IMR-90 (cell line): ENCODE measurements around the gene EIF4E1B.

Source experiments
- CEBPB ChIP-seq: IDR thresholded peaks from 2 replicates; pipeline ENCODE4 v1.6.1; 2012; ENCODE audit warnings: low read depth, low read length, improper control_type of control experiment
- CTCF ChIP-seq: conservative IDR thresholded peaks from 2 replicates; pipeline ENCODE4 v1.5.1; 2012; ENCODE audit warnings: mild to moderate bottlenecking, low read depth, low read length, improper control_type of control experiment
- MAZ ChIP-seq: IDR thresholded peaks from 2 replicates; pipeline ENCODE4 v1.6.1; 2012; ENCODE audit warnings: low read depth, mild to moderate bottlenecking, low read length, improper control_type of control experiment, moderate library complexity, borderline replicate concordance
- POLR2A ChIP-seq: IDR thresholded peaks from 2 replicates; pipeline ENCODE4 v1.6.1; 2012; ENCODE audit warnings: mild to moderate bottlenecking, low read depth, low read length
- RAD21 ChIP-seq: IDR thresholded peaks from 2 replicates; pipeline ENCODE4 v1.6.1; 2012; ENCODE audit warnings: low read length, improper control_type of control experiment
- RCOR1 ChIP-seq: IDR thresholded peaks from 2 replicates; pipeline ENCODE4 v1.6.1; 2012; ENCODE audit warnings: mild to moderate bottlenecking, low read length, improper control_type of control experiment; ENCODE audit not compliant: insufficient replicate concordance
- RFX5 ChIP-seq: IDR thresholded peaks from 2 replicates; pipeline ENCODE4 v1.8.0; 2012; ENCODE audit warnings: low read depth, mild to moderate bottlenecking, low read length, moderate library complexity

- TF ChIP-seq CTCF = no peak
- TF ChIP-seq MAZ = no peak
- TF ChIP-seq POLR2A = no peak
- TF ChIP-seq RFX5 = no peak
- TF ChIP-seq CEBPB = no peak
- TF ChIP-seq RAD21 = no peak
- no peak for TF ChIP-seq RCOR1
Measured at GRCh38 chr5:176685010-176685409, 54.5 kb downstream of the EIF4E1B start.
